ENCODE data around the gene PPP3CA.
"Not testable (repeated sequence)": the region's sequence is repeated elsewhere in the genome, so short reads cannot be mapped to it uniquely, and the experiment has no call there.

Gene PPP3CA

GRCh38 chr4:101183666-101184373 lies 163.5 kb downstream of the PPP3CA start:
- H3K79me2 ChIP-seq (ENCODE audit: insufficient read depth, low read length) = 0 out of 2 replicates have a peak, but pooled peaks cover 4% of the 10 kb centered on the region

GRCh38 chr4:101183221-101183620 lies 164.1 kb downstream of the PPP3CA start:
- Histone ChIP-seq H3F3A (ENCODE audit: insufficient read depth, low read length) (no peaks in the 10 kb centered on the region), H3K9me3 (ENCODE audit: low read length) (no peaks in the 10 kb centered on the region), H3K9me2 (ENCODE audit: low read depth, low read length) (no peaks in the 10 kb centered on the region), H3K4me3 (ENCODE audit: low read depth, low read length, poor library complexity, severe bottlenecking) (no peak overlapping the region), H3K27ac (ENCODE audit: low read depth, low read length, poor library complexity, severe bottlenecking) (no peak overlapping the region), H3K4me2 (ENCODE audit: low read length) (no peak overlapping the region), H3K4me1 (ENCODE audit: insufficient read depth, low read length, severe bottlenecking) (peaks cover 17% of the 10 kb centered on the region), H3K9ac (ENCODE audit: low read length) (no peak overlapping the region), H3K27me3 (ENCODE audit: insufficient read depth, low read length) (no peaks in the 10 kb centered on the region), H4K20me1 (ENCODE audit: insufficient read depth, low read length) (no peaks in the 10 kb centered on the region), H3K79me2 (ENCODE audit: insufficient read depth, low read length) (0 out of 2 replicates have a peak, but pooled peaks cover 4% of the 10 kb centered on the region), H3K36me3 (ENCODE audit: insufficient read depth, low read length) (peaks cover 18% of the 10 kb centered on the region), H2AFZ (ENCODE audit: low read length) (no peak overlapping the region)
- no peak for TF ChIP-seq CTCF (IDR thresholded peaks at IDR 0.05; ENCODE audit: low read length)

More at GRCh38 chr4:101183666-101184373, 163.5 kb downstream of the PPP3CA start:
- Histone ChIP-seq H3F3A (ENCODE audit: insufficient read depth, low read length) (no peaks in the 10 kb centered on the region), H4K20me1 (ENCODE audit: insufficient read depth, low read length) (no peaks in the 10 kb centered on the region), H3K36me3 (ENCODE audit: insufficient read depth, low read length) (peaks cover 18% of the 10 kb centered on the region), H3K9me2 (ENCODE audit: low read depth, low read length) (no peaks in the 10 kb centered on the region), H3K4me1 (ENCODE audit: insufficient read depth, low read length, severe bottlenecking) (peaks cover 21% of the 10 kb centered on the region), H3K27ac (ENCODE audit: low read depth, low read length, poor library complexity, severe bottlenecking) (no peak overlapping the region), H3K9me3 (ENCODE audit: low read length) (no peaks in the 10 kb centered on the region), H3K4me3 (ENCODE audit: low read depth, low read length, poor library complexity, severe bottlenecking) (no peak overlapping the region), H2AFZ (ENCODE audit: low read length) (no peak overlapping the region), H3K27me3 (ENCODE audit: insufficient read depth, low read length) (no peaks in the 10 kb centered on the region), H3K4me2 (ENCODE audit: low read length) (no peak overlapping the region), H3K9ac (ENCODE audit: low read length) (no peak overlapping the region)
- TF ChIP-seq EZH2 (IDR thresholded peaks at IDR 0.05; ENCODE audit: borderline replicate concordance, low read length) (no peak), CTCF (IDR thresholded peaks at IDR 0.05; ENCODE audit: low read length) (no peak)

- H3K4me3 ChIP-seq (ENCODE audit: low read depth, low read length, poor library complexity, severe bottlenecking); H3K9me2 ChIP-seq (ENCODE audit: low read depth, low read length); H4K20me1 ChIP-seq (ENCODE audit: insufficient read depth, low read length); H2AFZ ChIP-seq (ENCODE audit: low read length); H3K4me2 ChIP-seq (ENCODE audit: low read length); H3K27ac ChIP-seq (ENCODE audit: low read depth, low read length, poor library complexity, severe bottlenecking); H3K9ac ChIP-seq (ENCODE audit: low read length); H3K9me3 ChIP-seq (ENCODE audit: low read length); H3K27me3 ChIP-seq (ENCODE audit: insufficient read depth, low read length); H3F3A ChIP-seq (ENCODE audit: insufficient read depth, low read length); H3K79me2 ChIP-seq (ENCODE audit: insufficient read depth, low read length): not testable (repeated sequence)
- peaks cover 18% of the 10 kb centered on the region for H3K36me3 ChIP-seq (ENCODE audit: insufficient read depth, low read length)
- peaks cover 14% of the 10 kb centered on the region for H3K4me1 ChIP-seq (ENCODE audit: insufficient read depth, low read length, severe bottlenecking)
Measured at GRCh38 chr4:101182688-101183087, 164.6 kb downstream of the PPP3CA start.

GRCh38 chr4:101178731-101179130 lies 168.6 kb downstream of the PPP3CA start:
- no peak for TF ChIP-seq EZH2 (IDR thresholded peaks at IDR 0.05; ENCODE audit: borderline replicate concordance, low read length)
- TF ChIP-seq CTCF (IDR thresholded peaks at IDR 0.05; ENCODE audit: low read length) = no peak
- Histone ChIP-seq H3K4me3 (ENCODE audit: low read depth, low read length, poor library complexity, severe bottlenecking) (no peak overlapping the region), H3K79me2 (ENCODE audit: insufficient read depth, low read length) (0 out of 2 replicates have a peak, but pooled peaks cover 4% of the 10 kb centered on the region), H3K27me3 (ENCODE audit: insufficient read depth, low read length) (no peaks in the 10 kb centered on the region), H4K20me1 (ENCODE audit: insufficient read depth, low read length) (no peaks in the 10 kb centered on the region), H3K4me2 (ENCODE audit: low read length) (no peak overlapping the region), H3K9me2 (ENCODE audit: low read depth, low read length) (no peaks in the 10 kb centered on the region), H3K9me3 (ENCODE audit: low read length) (no peaks in the 10 kb centered on the region), H2AFZ (ENCODE audit: low read length) (no peak overlapping the region), H3K36me3 (ENCODE audit: insufficient read depth, low read length) (peaks cover 14% of the 10 kb centered on the region), H3K27ac (ENCODE audit: low read depth, low read length, poor library complexity, severe bottlenecking) (no peak overlapping the region), H3K4me1 (ENCODE audit: insufficient read depth, low read length, severe bottlenecking) (peaks cover 18% of the 10 kb centered on the region), H3F3A (ENCODE audit: insufficient read depth, low read length) (no peaks in the 10 kb centered on the region), H3K9ac (ENCODE audit: low read length) (no peak overlapping the region)
